ENCODE results near the gene MBNL2. TPM values are rescaled to one million over a fixed set of nuclear protein-coding genes. Genes with fewer than 3 reads are reported as not detected.

MBNL2 gene, protein sequence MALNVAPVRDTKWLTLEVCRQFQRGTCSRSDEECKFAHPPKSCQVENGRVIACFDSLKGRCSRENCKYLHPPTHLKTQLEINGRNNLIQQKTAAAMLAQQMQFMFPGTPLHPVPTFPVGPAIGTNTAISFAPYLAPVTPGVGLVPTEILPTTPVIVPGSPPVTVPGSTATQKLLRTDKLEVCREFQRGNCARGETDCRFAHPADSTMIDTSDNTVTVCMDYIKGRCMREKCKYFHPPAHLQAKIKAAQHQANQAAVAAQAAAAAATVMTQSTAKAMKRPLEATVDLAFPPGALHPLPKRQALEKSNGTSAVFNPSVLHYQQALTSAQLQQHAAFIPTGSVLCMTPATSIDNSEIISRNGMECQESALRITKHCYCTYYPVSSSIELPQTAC
- 44.8 and 52.4 TPM in 2 replicates for total RNA-seq

DNA sequence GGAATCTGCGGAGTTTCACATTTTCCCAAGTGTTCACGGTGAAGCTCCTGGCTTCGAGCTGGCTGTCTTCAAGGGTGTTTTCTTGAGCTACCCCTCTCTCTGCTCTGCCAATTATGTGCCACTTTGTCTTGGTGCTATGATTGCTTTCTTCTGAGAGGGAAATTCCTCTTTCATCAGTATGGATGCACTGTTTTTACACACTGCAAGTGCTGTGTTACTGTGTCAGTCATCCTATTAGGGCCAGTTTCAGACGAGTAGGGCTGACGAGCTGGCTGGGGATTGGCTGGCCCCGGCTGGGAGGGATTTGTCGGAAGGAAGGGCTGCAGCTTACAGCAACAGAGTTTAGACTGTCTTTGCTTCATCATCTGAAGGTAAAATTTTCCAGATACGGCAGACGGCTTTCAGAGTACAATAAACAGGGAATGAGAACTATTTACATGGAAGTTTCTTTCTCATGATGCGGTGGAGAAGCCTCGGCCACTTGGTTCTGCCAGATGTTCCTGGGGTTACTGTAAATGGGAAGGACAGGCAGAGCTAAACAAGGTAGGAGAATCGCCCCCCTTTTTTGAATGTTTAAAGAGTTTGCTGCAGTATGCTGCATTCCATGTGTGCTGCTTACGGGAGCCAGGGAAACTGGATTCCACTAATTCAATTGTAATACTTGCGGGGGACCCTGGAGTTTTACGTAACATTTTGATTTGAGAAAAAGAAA is at the start of gene MBNL2:
TSS of gene MBNL2 (plus strand) at position 345 of the 712 bp plus-strand sequence. CDS start 53,903 bp downstream, outside the sequence.

DNA sequence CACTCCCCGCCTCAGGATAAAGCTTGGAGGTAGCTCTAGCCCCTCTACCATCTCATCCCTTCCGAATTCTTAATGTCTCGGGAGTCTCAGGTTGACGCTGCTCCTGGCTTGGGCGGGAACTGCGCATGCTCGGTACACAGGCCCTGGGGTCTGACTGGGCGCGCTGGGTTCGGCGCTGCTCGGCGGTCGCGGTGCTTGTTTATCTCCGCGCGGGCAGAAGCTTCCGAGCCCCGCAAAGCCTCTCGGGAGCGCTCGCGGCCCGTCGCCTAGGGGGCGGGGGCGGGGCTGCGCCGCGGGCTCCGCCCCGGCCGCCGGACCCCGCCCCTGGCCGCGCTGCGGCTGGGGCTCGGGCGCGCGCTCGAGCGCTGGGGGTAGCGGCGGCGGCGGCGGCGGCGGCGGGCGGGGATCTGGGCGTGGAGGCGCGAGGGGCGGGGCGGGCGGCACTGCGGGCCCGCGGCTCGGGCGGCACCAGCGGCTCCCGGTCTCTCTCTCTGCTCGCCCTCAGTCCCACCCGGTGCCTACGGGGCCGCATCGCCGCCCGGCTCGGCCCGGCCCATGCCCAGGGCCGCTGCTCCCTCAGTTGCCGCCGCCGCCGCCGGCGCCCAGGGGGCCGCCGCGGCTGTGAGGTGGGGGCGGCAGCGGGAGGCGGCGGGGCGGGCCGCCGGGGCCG is 211.7 kb downstream of the MBNL2 start, which contains the start of gene RAP2A:
TSS of gene RAP2A (plus strand) at position 443 of the 670 bp plus-strand sequence. CDS start 302 bp downstream, outside the sequence.

Other genes starting within 250 kb of the MBNL2 start
- not detected in 2 replicates for gene OXGR1, start 227.9 kb upstream of the MBNL2 start, total RNA-seq
- 46.2 and 48.3 TPM in 2 replicates for gene RAP2A, start 211.8 kb downstream of the MBNL2 start, total RNA-seq

All from endothelial cell of coronary artery (primary cell).